K562 (cell line): Measurements from ENCODE around the gene CRACR2B. TPM values are rescaled to one million over a fixed set of nuclear protein-coding genes. Genes with fewer than 3 reads are reported as not detected.
A peak's percentile ranks its signal among the peaks of the same experiment; 100 is the strongest.

Experiments used
- ATAC-seq: fragments of 200-7000 bp; cut with Tn5 transposase; 3 replicates; pipeline ENCODE4 v1.9.1; 2020; ENCODE audit warnings: moderate library complexity
- BruUV-seq: library from RNA; stranded (reverse); fragments of 400-500 nt; replicated peaks from 2 replicates; lab custom pipeline; 2021; lab: Mats Ljungman, UMichigan
- CTCF ChIA-PET: fragments of 300-600 bp; formaldehyde crosslinking; extraction: SDS; loops from one replicate; lab custom pipeline; 2021; ENCODE audit warnings: low intra/inter-chr PET ratio; lab: Yijun Ruan, JAX
- POLR2A ChIA-PET: fragments of 300-600, 350-650 bp; sonication (Branson Sonifier 250); formaldehyde crosslinking; extraction: SDS; loops from one replicate; lab custom pipeline; 2021; ENCODE audit warnings: antibody characterized with exemption, inconsistent platforms; lab: Yijun Ruan, JAX
- DNase-seq, 4 experiments: peaks; one replicate each; pipeline versions ENCODE4 v3.0.0 to v3.0.0-alpha.2; 2011 to 2018; ENCODE audit warnings: low spot score in 3 of 4, mixed read lengths in 3 of 4; ENCODE audit errors: extremely low read depth in 1 of 4
- FAIRE-seq: peaks from 2 replicates; lab custom pipeline; 2011; peaks lifted over from hg19 to GRCh38; lab: Jason Lieb, UNC
- H2AFZ ChIP-seq: 2 replicates; pipeline ENCODE4 v1.6.0; 2011; ENCODE audit warnings: low read depth, low read length, control low read depth, inconsistent platforms
- H3K27ac ChIP-seq: fragments of 200-600 bp; 3 replicates; pipeline ENCODE4 v1.8.0; 2011; ENCODE audit warnings: low read depth, mild to moderate bottlenecking, control low read depth, inconsistent platforms, low read length, moderate library complexity, mixed read lengths; ENCODE audit errors: extremely low read depth
- H3K27me3 ChIP-seq, 2 experiments: fragments of 300-600 bp in 1 of 2; 2 replicates in 1 of 2; 3 replicates in 1 of 2; pipeline versions ENCODE4 v1.6.0 to v1.8.0; 2011; ENCODE audit warnings: inconsistent platforms in 2 of 2, low read length in 2 of 2, mild to moderate bottlenecking in 1 of 2, mixed read lengths in 1 of 2, moderate library complexity in 1 of 2; ENCODE audit not compliant: control insufficient read depth in 2 of 2, insufficient read depth in 2 of 2
- H3K36me3 ChIP-seq: fragments of 300-600 bp; 3 replicates; pipeline ENCODE4 v1.8.0; 2011; ENCODE audit warnings: mild to moderate bottlenecking, low read length, inconsistent platforms; ENCODE audit not compliant: control insufficient read depth, insufficient read depth
- H3K4me1 ChIP-seq, 2 experiments: fragments of 200-600 bp in 1 of 2; replicated peaks in 1 of 2; 2 replicates in 1 of 2; 3 replicates in 1 of 2; pipeline versions ENCODE4 v1.5.1 to v1.8.0; 2011; ENCODE audit warnings: inconsistent platforms in 2 of 2, low read length in 2 of 2, mild to moderate bottlenecking in 1 of 2, mixed read lengths in 1 of 2, moderate library complexity in 1 of 2; ENCODE audit not compliant: control insufficient read depth in 2 of 2, insufficient read depth in 2 of 2
- H3K4me2 ChIP-seq: 2 replicates; pipeline ENCODE4 v1.6.1; 2011; ENCODE audit warnings: low read length, control low read depth, inconsistent platforms, mixed read lengths; ENCODE audit not compliant: insufficient read depth
- H3K4me3 ChIP-seq: fragments of 200-600 bp; sonication (generic), shearing (Covaris generic); 2 replicates; pipeline ENCODE4 v1.5.1; 2016; ENCODE audit warnings: control low read depth, inconsistent platforms
- H3K79me2 ChIP-seq: fragments of 200-600 bp; 3 replicates; pipeline ENCODE4 v1.8.0; 2011; ENCODE audit warnings: low read length, inconsistent platforms; ENCODE audit not compliant: control insufficient read depth, insufficient read depth
- H3K9ac ChIP-seq, 2 experiments: 2 replicates each; pipeline versions ENCODE4 v1.6.0 to v1.6.1; 2011; ENCODE audit warnings: low read depth in 2 of 2, low read length in 2 of 2, control low read depth in 1 of 2, inconsistent platforms in 1 of 2, mild to moderate bottlenecking in 1 of 2, mixed read lengths in 1 of 2; ENCODE audit not compliant: insufficient read depth in 1 of 2
- H3K9me1 ChIP-seq: one replicate; pipeline ENCODE4 v1.6.0; 2011; ENCODE audit warnings: inconsistent platforms, mild to moderate bottlenecking, low read length, moderate library complexity; ENCODE audit not compliant: control insufficient read depth, insufficient read depth
- H3K9me3 ChIP-seq: replicated peaks from 2 replicates; pipeline ENCODE4 v1.5.1; 2011; ENCODE audit warnings: low read depth, low read length, inconsistent platforms; ENCODE audit not compliant: control insufficient read depth, insufficient read depth
- H4K20me1 ChIP-seq: replicated peaks from 2 replicates; pipeline ENCODE4 v1.6.1; 2011; ENCODE audit warnings: low read length, inconsistent platforms, mixed read lengths; ENCODE audit not compliant: control insufficient read depth, insufficient read depth
- DDX20 ChIP-seq: fragments of 450-650 bp; IDR thresholded peaks from 2 replicates; pipeline ENCODE4 v1.6.1; 2016; ENCODE audit warnings: missing genetic modification characterization, low read depth, mild to moderate bottlenecking, missing compliant biosample characterization, moderate library complexity
- HMGN3 ChIP-seq: IDR thresholded peaks from 2 replicates; pipeline ENCODE4 v1.6.1; 2011; ENCODE audit warnings: borderline replicate concordance, low read depth, mild to moderate bottlenecking, mixed read lengths, low read length; ENCODE audit not compliant: insufficient read length; ENCODE audit errors: extremely low read depth
- TAF15 ChIP-seq: fragments of 200-400 bp; formaldehyde crosslinking; IDR thresholded peaks from 2 replicates; pipeline ENCODE4 v1.6.1; 2017; ENCODE audit warnings: mild to moderate bottlenecking, low read depth, low read length, moderate library complexity
- XRCC3 ChIP-seq: fragments of 450-650 bp; IDR thresholded peaks from 2 replicates; pipeline ENCODE4 v1.6.1; 2017; ENCODE audit warnings: mild to moderate bottlenecking, moderate library complexity
- WGBS: fragments of 100-300 bp; shearing (Covaris generic); methylation state at CpG from one replicate; pipeline ENCODE4 v1.1.6; 2016; ENCODE audit warnings: low coverage, mixed read lengths; ENCODE audit not compliant: insufficient coverage; ENCODE audit errors: missing lambda C conversion rate; 5-methylcytosine and 5-hydroxymethylcytosine counted together
- in situ Hi-C: fragments of 300-500 bp; cut with MboI; formaldehyde crosslinking; loops from 4 replicates; pipeline ENCODE4 v1.15.0; 2018; ENCODE audit warnings: inconsistent platforms, mixed read lengths
- intact Hi-C: fragments of 100-400 bp; cut with micrococcal nuclease; formaldehyde crosslinking; loops from 2 replicates; pipeline ENCODE4 v1.14.2; 2022
- polyA plus RNA-seq, 8 experiments: library from polyadenylated mRNA; depleted of rRNA in 4 of 8; stranded (reverse) in 5 of 8; unstranded in 3 of 8; fragments of >200 nt; fragmentation: Nextera tagmentation in 2 of 8; fragmentation: Illumina TruSeq in 1 of 8; extraction: Ambion mirVana in 2 of 8; extraction: Trizol in 1 of 8; gene quantifications; 2 replicates each; pipeline versions ENCODE4 v1.2.1 to v1.2.3, GENCODE V29; 2011 to 2014; ENCODE audit warnings: inconsistent platforms in 1 of 8, missing spikeins in 1 of 8
- total RNA-seq, 7 experiments: library from RNA; depleted of rRNA in 6 of 7; stranded (reverse); fragments of >200 nt in 6 of 7; fragmentation: Illumina TruSeq in 2 of 7; extraction: Trizol in 2 of 7; gene quantifications; 2 replicates each; pipeline versions ENCODE4 v1.2.1 to v1.2.3, GENCODE V29; 2011 to 2021; ENCODE audit warnings: low replicate concordance in 1 of 7

The CRACR2B gene
- total and polyA plus RNA-seq, 9 of the 15 experiments (the other 6 are each of a cell fraction or from before 2014, with no cell fraction given), result 0.10 to 51.0 (median 6.0) TPM

DNA sequence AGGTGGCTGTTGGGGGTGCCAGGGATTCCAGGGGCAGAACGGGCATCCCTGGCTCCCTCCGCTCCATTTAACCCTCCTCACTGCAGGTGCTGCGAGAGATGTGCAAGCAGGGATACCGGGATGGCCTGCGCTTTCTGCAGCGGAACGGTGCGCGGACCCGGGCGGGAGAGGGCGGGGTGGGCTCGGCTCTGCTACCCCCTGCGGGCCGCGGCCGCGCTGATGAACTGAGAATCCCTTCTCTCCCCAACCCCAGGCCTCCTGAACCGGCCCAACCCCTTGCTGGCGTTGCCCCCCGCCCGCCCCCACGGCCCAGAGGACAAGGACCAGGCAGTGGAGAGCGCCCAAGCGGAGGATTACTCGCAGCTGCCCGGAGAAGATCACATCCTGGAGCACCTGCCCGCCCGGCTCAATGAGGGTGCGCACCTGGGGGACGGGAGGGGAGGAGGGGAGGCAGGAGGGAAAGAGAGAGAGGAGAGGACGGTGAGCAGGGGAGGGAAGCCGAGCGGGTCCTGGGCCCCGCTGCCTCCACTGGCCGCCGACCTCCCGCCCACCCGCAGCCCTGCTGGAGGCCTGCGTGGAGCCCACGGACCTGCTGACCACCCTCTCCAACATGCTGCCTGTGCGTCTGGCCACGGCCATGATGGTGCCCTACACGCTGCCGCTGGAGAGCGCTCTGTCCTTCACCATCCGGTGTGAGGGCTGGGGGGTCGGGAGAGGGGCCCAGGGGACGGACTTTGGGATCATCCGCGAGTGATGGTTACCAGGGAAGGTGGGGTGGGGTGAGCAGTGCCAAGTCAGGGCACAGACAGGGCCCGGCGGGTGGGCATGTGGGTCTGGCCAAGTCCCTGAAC is 4.1 kb upstream of the CRACR2B start:
- Histone ChIP-seq H2AFZ (no peak overlapping the region), H3K9me3 (no peaks in the 10 kb centered on the region), H3K4me1 (peaks cover 30 to 91% of the 10 kb centered on the region in 2 experiments), H3K36me3 (peaks cover 37% of the 10 kb centered on the region; the same call in 1 of the 3 replicates), H3K4me3 (no peak overlapping the region), H3K27ac (no peak overlapping the region), H4K20me1 (peaks cover 13% of the 10 kb centered on the region), H3K4me2 (no peak overlapping the region), H3K27me3 (no peaks in the 10 kb centered on the region), H3K9ac (no peak overlapping the region), H3K79me2 (peaks cover 29% of the 10 kb centered on the region)
- intact Hi-C loops (no loop called here), in situ Hi-C loops (no loop called here)
- DNase-seq (no peak), FAIRE-seq (no peak)
- 94% methylated on average over 21 of the region's 53 CpGs for WGBS
- CTCF ChIA-PET, result no interaction called here
- TF ChIP-seq DDX20 (tag) (no peak), XRCC3 (no peak), TAF15 (0 out of 2 replicates have a peak, but pooled peaks have one; percentile 69), HMGN3 (peak; percentile 17)
- TF ChIP-seq, all 486 proteins: peak for 2
- no TSS peak for BruUV-seq
- POLR2A ChIA-PET, result interaction anchor here (0.5 to 2.5 kb wide), 7 partner anchors 8 to 33 kb away, joined by 3 to 20 read pairs (median 3); partner anchors contain the start of gene RPLP2
- peaks cover 6% of the 10 kb centered on the region for H3K9me1 ChIP-seq
- ATAC-seq, result no peak
